PC-3 (cell line): ENCODE results near the gene GPRIN1. TPM values are rescaled to one million over a fixed set of nuclear protein-coding genes. Genes with fewer than 3 reads are reported as not detected.

Experiments
- ATAC-seq: fragments of 200-7000 bp; cut with Tn5 transposase; 2 replicates; pipeline ENCODE4 v1.9.1; 2020; ENCODE audit warnings: mild to moderate bottlenecking, moderate library complexity
- BruUV-seq: library from RNA; stranded (reverse); fragments of 400-500 nt; replicated peaks from 2 replicates; lab custom pipeline; 2021; lab: Mats Ljungman, UMichigan
- CTCF ChIA-PET: fragments of 300-600 bp; sonication (Branson Sonifier 250); formaldehyde crosslinking; loops from one replicate; lab custom pipeline; 2022; ENCODE audit warnings: antibody characterized with exemption; lab: Charles Lee
- POLR2A ChIA-PET: fragments of 300-600 bp; sonication (Branson Sonifier 250); formaldehyde crosslinking; loops from one replicate; lab custom pipeline; 2022; ENCODE audit warnings: antibody characterized with exemption; ENCODE audit not compliant: unreplicated experiment; lab: Charles Lee
- DNase-seq: peaks from one replicate; pipeline ENCODE4 v3.0.0-alpha.2; 2015
- H2AFZ ChIP-seq: fragments of 300-600 bp; sonication (generic); 2 replicates; pipeline ENCODE4 v1.6.0; 2016; ENCODE audit warnings: antibody characterized with exemption, low read length
- H3F3A ChIP-seq: fragments of 300-600 bp; sonication (generic); one replicate; pipeline ENCODE4 v1.6.0; 2017; ENCODE audit warnings: antibody characterized with exemption, low read length, control low read depth, mild to moderate bottlenecking; ENCODE audit not compliant: unreplicated experiment
- H3K27ac ChIP-seq: fragments of 300-600 bp; sonication (generic); 2 replicates; pipeline ENCODE4 v1.5.1; 2016; ENCODE audit warnings: mild to moderate bottlenecking, low read length
- H3K27me3 ChIP-seq: fragments of 300-600 bp; sonication (generic); 2 replicates; pipeline ENCODE4 v1.6.1; 2016; ENCODE audit warnings: low read length, mixed read lengths
- H3K36me3 ChIP-seq: fragments of 300-600 bp; sonication (generic); 2 replicates; pipeline ENCODE4 v1.6.1; 2016; ENCODE audit warnings: low read depth, mixed run types, low read length, mixed read lengths
- H3K4me1 ChIP-seq: fragments of 300-600 bp; sonication (generic); 2 replicates; pipeline ENCODE4 v1.5.1; 2016; ENCODE audit warnings: low read length; ENCODE audit not compliant: insufficient read depth
- H3K4me2 ChIP-seq: fragments of 300-600 bp; sonication (generic); 2 replicates; pipeline ENCODE4 v1.6.0; 2016; ENCODE audit warnings: low read length
- H3K4me3 ChIP-seq: fragments of 300-600 bp; sonication (generic); 2 replicates; pipeline ENCODE4 v1.5.1; 2016; ENCODE audit warnings: mild to moderate bottlenecking, low read length, mixed read lengths
- H3K79me2 ChIP-seq: fragments of 300-600 bp; sonication (generic); 2 replicates; pipeline ENCODE4 v1.6.1; 2017; ENCODE audit warnings: low read length, mixed read lengths
- H3K9ac ChIP-seq: fragments of 300-600 bp; sonication (generic); 2 replicates; pipeline ENCODE4 v1.6.0; 2016; ENCODE audit warnings: mild to moderate bottlenecking, low read length
- H3K9me2 ChIP-seq: fragments of 300-600 bp; sonication (generic); replicated peaks from 2 replicates; pipeline ENCODE4 v1.6.1; 2016; ENCODE audit warnings: mixed run types, low read length, mixed read lengths
- H3K9me3 ChIP-seq: fragments of 300-600 bp; sonication (generic); 2 replicates; pipeline ENCODE4 v1.6.1; 2016; ENCODE audit warnings: low read length, mixed read lengths
- H4K20me1 ChIP-seq: fragments of 300-600 bp; sonication (generic); 2 replicates; pipeline ENCODE4 v1.6.1; 2016; ENCODE audit warnings: low read length, mixed read lengths
- EZH2 ChIP-seq: fragments of 300-600 bp; sonication (generic); IDR thresholded peaks from one replicate; pipeline ENCODE4 v1.6.1; 2017; ENCODE audit warnings: antibody characterized with exemption, mild to moderate bottlenecking, low read length; ENCODE audit not compliant: unreplicated experiment
- EZH2phosphoT487 ChIP-seq: fragments of 300-600 bp; sonication (generic); IDR thresholded peaks from 2 replicates; pipeline ENCODE4 v1.6.1; 2018; ENCODE audit warnings: mild to moderate bottlenecking, antibody characterized with exemption, low read length, borderline replicate concordance
- intact Hi-C: fragments of 100-400 bp; cut with micrococcal nuclease; formaldehyde crosslinking; loops from 2 replicates; pipeline ENCODE4 v1.9.0; 2023
- total RNA-seq: library from RNA; depleted of rRNA; stranded (reverse); fragments of >200 nt; gene quantifications from 2 replicates; pipeline ENCODE4 v1.2.3, GENCODE V29; 2014
- TF ChIP-seq, protein P1 (sequence below): fragments of 300-600 bp; sonication (generic); conservative IDR thresholded peaks from 2 replicates; pipeline ENCODE4 v1.5.1; 2017; ENCODE audit warnings: antibody characterized with exemption, low read depth, mild to moderate bottlenecking, low read length

The GPRIN1 gene
- total RNA-seq, 1 experiment from 2014 or later: 18.7 TPM

DNA sequence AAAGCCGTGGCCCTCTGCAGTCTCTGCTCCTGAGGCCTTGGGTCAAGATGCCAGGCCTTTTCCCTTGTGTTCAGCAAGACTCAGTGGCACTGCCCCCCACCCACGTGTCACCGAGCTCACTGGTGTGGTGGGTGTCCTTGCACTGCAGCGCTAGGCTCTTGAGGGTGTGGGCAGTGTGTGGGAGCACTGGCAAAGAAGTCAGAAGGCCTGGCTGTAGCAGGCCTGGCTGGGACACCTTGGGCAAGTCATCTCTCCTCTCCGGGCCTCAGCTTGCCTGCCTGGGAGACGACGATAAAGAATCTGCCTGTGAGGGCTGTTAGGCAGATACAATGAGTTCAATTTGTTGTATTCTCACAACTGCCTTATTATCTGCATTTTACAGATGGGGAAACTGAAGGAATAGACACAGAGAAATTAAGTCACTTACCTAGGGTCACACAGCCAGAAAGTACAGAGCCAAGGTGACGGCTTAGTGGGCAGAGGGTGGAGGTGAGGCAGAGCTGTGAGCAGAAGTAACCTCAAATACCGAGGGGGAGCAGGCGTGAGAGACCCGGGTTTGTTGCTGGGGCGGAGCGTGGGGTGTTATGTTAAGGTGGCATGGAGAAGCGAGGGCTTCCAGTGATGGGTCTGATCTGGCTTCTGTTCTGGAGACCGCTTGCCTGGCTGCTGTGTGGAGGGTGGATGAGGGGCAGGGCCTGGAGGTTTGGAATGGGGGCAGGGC is 38.7 kb upstream of the GPRIN1 start:
- no peak for ATAC-seq
- Histone ChIP-seq H3K9me3 (no peaks in the 10 kb centered on the region), H4K20me1 (peaks cover 13% of the 10 kb centered on the region; the same call in 1 of the 2 replicates), H3K36me3 (no peaks in the 10 kb centered on the region; the same call in 1 of the 2 replicates), H3K27ac (no peak overlapping the region), H3K9ac (peak overlapping the region; percentile 77), H3K4me3 (peak overlapping the region; percentile 86), H3K9me2 (no peaks in the 10 kb centered on the region), H2AFZ (no peak overlapping the region), H3F3A (peaks cover 5% of the 10 kb centered on the region), H3K27me3 (no peaks in the 10 kb centered on the region), H3K4me1 (peaks cover 27% of the 10 kb centered on the region), H3K4me2 (peak overlapping the region; percentile 95), H3K79me2 (peaks cover 32% of the 10 kb centered on the region)
- no peak for DNase-seq
- TF ChIP-seq EZH2phosphoT487 (no peak), EZH2 (no peak)
- TF ChIP-seq, protein P1, sequence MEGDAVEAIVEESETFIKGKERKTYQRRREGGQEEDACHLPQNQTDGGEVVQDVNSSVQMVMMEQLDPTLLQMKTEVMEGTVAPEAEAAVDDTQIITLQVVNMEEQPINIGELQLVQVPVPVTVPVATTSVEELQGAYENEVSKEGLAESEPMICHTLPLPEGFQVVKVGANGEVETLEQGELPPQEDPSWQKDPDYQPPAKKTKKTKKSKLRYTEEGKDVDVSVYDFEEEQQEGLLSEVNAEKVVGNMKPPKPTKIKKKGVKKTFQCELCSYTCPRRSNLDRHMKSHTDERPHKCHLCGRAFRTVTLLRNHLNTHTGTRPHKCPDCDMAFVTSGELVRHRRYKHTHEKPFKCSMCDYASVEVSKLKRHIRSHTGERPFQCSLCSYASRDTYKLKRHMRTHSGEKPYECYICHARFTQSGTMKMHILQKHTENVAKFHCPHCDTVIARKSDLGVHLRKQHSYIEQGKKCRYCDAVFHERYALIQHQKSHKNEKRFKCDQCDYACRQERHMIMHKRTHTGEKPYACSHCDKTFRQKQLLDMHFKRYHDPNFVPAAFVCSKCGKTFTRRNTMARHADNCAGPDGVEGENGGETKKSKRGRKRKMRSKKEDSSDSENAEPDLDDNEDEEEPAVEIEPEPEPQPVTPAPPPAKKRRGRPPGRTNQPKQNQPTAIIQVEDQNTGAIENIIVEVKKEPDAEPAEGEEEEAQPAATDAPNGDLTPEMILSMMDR: no peak
- intact Hi-C loops: no loop called here
- no TSS peak for BruUV-seq
- ChIA-PET POLR2A (no interaction called here), CTCF (no interaction called here)

DNA sequence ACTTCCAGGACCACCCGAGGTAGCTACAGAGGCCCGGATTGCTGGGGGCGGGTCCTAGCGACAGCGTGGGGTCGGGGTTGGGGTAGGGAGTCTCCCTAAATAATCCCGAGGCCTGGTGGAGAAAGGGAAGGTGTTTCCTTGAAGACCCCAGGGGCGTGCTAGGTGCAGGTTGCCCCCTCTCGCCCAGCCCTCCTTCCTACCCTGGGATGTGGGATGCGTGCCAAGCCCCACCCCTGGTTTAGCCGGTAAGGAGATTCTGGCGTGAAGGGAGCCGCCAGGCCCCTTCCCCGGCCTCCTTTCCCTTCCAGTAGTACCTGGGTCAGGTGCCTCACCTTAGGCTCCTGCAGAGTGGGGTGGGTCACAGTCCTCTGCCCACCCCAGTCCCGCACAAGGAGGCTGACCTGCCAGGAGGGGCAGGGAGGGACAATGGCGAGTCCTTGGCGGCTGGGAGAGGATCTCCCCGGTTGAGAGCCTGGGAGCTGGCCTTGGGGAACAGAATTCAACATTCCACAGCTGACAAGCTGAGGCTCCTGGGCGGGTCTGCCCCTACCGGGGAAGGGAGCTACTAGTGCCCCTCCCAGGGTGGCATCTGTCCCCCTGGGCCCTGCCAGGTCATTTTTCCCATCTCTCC is 38.0 kb upstream of the GPRIN1 start:
- Histone ChIP-seq H3K9me2 (no peaks in the 10 kb centered on the region), H3K9me3 (no peaks in the 10 kb centered on the region), H3K4me3 (peak overlapping the region; percentile 86), H4K20me1 (peaks cover 10% of the 10 kb centered on the region; the same call in 1 of the 2 replicates), H3K27me3 (no peaks in the 10 kb centered on the region), H3K79me2 (peaks cover 32% of the 10 kb centered on the region), H3K4me1 (peaks cover 20% of the 10 kb centered on the region), H2AFZ (peak overlapping the region; percentile 88), H3K36me3 (no peaks in the 10 kb centered on the region; the same call in 1 of the 2 replicates), H3K4me2 (peak overlapping the region; percentile 95), H3K9ac (peak overlapping the region; percentile 77), H3K27ac (no peak overlapping the region), H3F3A (peaks cover 2% of the 10 kb centered on the region)
- TF ChIP-seq EZH2: no peak
- TF ChIP-seq EZH2phosphoT487: no peak
- TF ChIP-seq, protein P1: no peak
- intact Hi-C loops: loop anchor here (1.0 to 2.0 kb wide), 2 partner anchors 69 to 74 kb away; no protein-coding TSS in a partner anchor
- ChIA-PET CTCF (interaction anchor here (1.1 kb wide), 1 partner anchor 13 kb away, joined by 9 read pairs; no protein-coding TSS in a partner anchor), POLR2A (no interaction called here)
- DNase-seq (peak; percentile 56), ATAC-seq (peak; percentile 3)
- BruUV-seq: TSS peak; percentile 71
